Stimulated activated CD4-positive, alpha-beta T cell treated with anti-CD3 and anti-CD28 coated beads, TNF-alpha, amount 100 ng/mL, for 4 hours (primary cell): Measurements from ENCODE around the gene APBA2.

Experiments used
- DNase-seq, 3 experiments: peaks; one replicate each; pipeline ENCODE4 v3.0.0-alpha.2; 2020; ENCODE audit warnings: low read depth in 3 of 3

Gene APBA2

DNA sequence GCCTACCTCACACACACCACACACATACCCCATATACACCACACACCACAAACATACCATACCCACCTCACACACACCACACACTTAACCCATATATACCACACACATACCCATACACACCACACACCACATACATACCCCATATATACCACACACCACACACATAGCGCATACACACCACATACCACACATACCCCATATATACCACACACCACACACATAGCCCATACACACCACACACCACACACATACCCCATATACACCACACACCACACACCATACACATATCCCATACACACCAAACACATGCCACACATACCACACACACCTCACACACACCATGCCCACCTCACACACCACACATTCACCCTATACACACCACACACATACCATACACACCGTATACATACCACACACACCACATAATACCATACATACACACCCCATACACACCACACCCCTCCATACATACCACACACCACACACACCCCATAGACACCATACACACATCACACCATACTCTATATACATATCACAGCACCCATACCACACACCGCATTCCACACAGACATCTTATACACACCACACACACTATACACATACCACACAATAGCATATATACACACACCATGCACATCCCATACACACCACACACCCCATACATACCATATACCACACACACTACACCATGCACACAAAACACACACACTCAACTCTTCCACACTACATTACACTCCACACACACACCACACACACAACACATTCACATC lies 29.5 kb downstream of the APBA2 start:
- no peak for DNase-seq

- no peak for DNase-seq
Observed at GRCh38 chr15:28915935-28916334, 30.2 kb downstream of the APBA2 start.

GRCh38 chr15:28917791-28918140 lies 32.0 kb downstream of the APBA2 start:
- no peak for DNase-seq

DNA sequence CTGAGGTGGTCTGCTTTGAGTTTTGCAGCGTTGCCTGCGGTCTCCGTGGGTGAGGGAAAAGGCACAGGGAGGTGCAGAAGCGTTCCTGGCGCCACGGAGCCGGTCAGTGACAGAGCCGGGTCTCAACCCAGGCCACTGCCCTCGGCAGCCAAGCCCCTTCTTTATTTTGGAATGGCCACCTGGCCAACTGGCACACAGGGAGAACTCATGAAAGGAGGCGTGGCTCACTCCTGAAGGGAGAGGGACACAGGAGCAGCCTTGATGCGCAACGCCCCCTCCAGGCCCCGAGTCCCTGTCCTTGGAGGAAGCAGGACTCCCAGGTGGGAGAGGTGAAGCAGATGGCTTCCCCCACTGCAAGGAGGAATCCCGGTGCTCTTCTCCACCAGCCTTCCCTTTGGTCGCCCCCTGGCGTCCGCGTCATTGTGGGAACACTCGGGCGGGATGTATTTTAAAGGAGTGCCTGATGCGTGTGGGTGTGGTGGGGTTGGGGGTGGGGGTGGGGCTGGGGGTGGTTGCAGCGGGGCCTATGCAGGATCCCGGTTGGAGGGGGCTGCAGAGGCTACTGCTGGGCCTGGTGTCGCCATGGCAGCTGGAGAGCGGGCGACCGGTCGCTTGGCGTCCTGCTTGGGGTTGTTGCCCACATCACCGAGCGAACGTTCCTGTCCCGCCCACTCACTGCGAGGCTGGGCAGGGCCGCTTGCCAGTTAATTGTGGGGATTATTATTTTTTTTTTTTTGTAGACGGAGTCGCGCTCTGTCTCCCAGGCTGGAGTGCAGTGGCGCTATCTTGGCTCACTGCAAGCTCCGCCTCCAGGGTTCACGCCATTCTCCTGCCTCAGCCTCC lies 32.6 kb downstream of the APBA2 start:
- no peak for DNase-seq

DNA sequence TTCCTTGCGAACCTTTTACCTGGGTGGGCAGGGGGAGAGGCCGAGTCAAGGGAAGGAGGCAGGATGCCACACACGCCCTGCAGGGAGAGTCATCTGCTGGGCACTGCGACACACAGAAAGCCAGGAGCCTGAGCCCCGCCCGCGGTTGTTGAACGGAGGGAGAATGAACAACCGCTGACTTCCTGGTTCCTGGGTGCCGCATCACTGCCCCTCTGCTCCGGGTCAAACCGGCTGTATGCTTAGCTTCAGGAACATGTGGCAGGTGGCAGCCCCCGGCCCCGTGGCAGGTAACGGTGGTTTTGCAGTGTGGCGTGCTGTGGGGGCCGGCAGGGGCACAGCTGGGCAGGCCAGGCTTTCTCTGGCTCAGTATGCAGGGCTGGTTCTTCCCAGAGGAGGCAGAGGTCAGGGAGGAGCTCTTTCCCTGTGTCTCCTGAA lies 33.4 kb downstream of the APBA2 start:
- peak in 1 of 3 experiments; percentile 10 for DNase-seq

- DNase-seq, result no peak
Observed at GRCh38 chr15:28919679-28920655, 34.2 kb downstream of the APBA2 start.

DNA sequence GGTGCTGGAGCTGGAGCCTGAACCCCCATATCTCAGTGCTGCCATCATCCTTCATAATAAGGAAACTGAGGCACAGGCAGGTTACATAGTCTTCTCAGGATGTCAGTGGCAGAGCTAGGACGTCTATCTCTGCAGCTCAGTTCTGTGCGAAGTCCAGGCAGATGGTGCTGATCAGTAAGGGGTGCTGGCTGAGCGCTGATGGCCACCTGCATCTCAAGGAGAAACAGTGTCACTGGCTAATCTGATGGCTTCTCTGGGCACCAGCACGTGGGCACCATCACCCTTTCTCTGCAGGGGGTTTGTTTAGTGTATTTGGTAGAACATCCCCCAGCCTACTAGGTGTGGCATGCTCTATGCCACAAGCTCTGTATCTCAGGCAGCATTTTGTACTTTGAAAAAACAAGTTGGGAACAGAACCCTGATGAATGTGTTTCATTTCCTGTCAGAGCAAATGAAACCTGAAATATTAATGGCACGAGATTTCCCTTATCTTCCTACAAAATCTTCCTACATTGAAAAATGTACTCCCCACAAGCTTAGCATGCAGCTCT lies 35.1 kb downstream of the APBA2 start:
- no peak for DNase-seq

- no peak for DNase-seq
Observed at GRCh38 chr15:28921336-28921735, 35.6 kb downstream of the APBA2 start.

GRCh38 chr15:28921919-28922706 lies 36.3 kb downstream of the APBA2 start:
- no peak for DNase-seq

DNA sequence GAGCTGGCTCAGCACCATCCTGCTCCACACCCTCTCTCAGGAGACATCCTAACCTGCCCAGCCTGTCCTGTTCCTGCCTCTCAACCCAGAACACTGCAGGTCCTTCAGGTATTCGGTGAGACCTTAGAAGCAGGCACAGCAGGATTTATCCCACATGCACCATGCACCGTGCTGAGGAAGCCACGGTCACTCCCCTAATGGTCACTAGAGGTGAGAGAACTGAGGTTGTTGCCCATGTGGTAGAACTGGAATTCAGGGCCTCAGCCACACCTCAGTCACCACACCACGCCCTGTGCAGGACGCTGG lies 36.9 kb downstream of the APBA2 start:
- DNase-seq, result no peak

GRCh38 chr15:28923726-28924280 lies 38.0 kb downstream of the APBA2 start:
- DNase-seq, result no peak

- no peak for DNase-seq
Observed at GRCh38 chr15:28927043-28927442, 41.3 kb downstream of the APBA2 start.

DNA sequence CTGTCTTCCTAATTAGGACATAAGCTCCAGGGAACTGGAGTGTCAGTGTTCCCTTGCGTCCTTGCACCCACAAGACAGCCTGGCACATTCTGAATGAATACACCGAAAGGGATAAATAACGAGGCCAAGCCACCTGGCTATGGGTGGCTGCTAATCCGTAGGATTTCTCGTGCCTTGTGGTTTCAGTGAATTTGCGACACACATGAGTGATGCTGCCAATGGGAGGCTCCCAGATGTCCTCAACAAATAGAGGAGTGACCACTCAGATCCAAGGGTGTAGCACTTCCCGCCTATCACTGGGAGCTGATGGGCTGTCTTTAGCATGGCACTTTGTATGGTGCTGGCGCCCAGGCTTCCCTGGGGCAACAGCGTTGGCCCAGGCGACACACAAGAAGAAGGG lies 43.4 kb downstream of the APBA2 start:
- DNase-seq, result no peak

- DNase-seq, result no peak
Observed at GRCh38 chr15:28930011-28930410, 44.2 kb downstream of the APBA2 start.

DNA sequence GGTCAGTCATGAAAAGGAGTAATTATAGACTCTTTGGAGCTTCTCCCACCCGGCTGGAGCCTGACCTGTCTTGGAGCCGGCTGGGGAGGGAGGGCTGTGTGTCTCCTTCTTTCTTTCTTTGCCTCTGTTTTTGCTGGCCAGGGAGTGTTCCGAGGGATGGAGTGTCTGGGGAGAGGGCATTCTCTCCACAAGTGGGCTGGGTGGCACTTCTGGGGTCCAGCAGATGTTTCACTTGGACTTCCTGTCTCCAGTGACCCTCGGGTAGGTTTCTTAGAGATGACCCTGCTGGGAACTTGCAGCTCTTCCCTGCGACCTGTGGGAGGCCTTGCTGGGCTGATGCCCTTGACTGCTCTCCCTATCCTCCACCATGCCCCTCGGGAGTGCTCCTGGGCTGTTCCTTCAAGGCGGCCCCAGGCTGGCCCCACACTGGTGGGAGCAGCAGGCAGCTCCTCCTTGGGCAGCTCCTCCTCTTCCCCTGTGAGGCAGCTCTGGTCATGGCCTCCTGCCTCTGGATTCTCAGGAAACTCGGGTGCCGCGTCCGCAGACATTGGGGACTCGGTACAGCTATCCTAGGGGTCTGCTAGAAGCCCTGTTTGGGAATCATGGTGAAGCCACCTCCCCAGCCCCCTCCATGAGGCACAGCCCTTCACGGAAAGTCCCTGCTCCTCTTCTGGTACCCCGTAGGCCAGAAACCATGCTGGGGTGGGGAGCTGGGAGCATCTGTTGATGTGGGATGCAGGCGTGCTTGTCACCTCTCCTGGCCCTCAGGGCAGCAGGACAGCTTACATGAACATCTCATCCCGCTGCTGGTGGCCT lies 44.9 kb downstream of the APBA2 start:
- DNase-seq, result no peak

DNA sequence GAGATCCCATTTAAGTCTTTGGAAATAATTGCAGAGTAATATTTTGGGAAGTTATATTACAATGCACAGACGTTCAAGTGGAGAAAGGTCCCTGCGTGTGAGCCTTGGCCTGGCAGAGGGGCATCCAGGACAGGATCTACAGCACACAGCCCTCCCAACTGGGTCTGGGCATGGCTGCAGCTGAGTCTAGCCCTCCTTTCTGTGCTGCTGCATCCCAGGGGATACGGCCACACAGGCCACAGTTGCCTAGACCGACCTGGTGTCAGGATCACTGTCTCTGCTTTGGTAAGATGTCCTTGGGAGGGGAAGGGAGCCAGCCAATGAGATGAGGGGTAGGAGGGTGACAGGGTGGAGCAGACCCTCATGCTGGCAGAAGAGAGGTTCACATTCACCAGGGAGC lies 46.1 kb downstream of the APBA2 start:
- DNase-seq, result no peak

- no peak for DNase-seq
Observed at GRCh38 chr15:28932361-28932760, 46.6 kb downstream of the APBA2 start.

DNA sequence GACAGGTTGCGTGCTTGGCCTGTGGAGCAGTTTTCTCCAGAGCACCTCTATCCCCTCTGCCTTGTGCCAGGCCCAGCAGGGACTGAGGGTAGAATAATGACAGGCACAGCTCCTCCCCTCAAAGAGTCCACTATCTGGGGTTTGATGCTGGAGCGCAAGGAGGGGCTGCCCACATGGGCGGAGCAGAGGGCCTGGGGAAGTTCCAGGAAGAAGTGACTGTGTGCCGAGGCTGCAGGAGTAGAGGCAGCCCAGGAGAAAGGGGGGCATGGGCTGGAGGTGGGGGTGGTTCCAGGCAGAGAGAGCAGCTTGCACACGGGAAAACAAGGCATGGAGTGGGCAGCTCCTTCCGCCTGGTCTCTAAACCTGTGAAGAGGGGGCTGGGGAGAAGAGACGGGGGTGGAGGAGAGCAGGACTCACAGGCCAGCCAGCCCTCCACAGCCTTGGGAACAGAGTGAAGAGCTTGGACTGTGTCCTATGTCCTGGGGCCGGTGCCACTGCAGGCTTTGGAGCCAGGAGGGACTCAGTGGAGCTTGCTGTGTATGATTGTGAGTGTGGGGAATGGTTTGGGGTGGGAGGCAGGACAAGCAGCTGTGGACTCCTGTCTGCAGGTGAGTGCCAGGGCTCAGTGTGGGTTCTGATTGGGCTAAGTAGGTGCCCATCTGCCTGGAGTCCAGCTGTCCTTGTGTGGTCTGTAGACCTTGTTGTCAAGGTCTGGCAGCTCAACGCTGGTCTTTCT lies 48.1 kb downstream of the APBA2 start:
- DNase-seq, result no peak

DNA sequence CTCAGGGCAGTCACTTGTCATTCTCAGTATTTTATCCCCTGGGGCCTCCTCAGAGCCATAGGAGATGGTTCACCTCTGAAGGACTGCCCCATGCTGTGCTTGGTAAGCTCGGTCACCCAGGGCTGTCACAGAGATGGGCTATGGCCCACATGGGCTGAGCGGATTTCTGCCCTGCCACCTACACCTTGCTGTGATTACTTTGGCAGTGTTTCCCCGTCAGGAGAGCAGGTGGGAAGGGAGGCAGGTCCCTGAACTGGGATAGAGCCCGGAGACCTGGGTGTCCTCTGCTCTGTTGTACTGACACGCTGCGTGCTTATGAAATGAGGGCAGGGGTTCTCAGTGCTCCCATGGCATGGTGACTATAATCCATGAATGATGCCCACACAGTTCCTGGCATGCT lies 48.9 kb downstream of the APBA2 start:
- no peak for DNase-seq
